T-helper 2 cell (primary cell): ENCODE results near the gene NCOA7.
"Not testable (repeated sequence)": the region's sequence is repeated elsewhere in the genome, so short reads cannot be mapped to it uniquely, and the experiment has no call there.

Experiments used
- DNase-seq, 5 experiments: peaks; one replicate each; pipeline versions ENCODE4 v3.0.0 to v3.0.0-alpha.2; 2012 to 2022

The NCOA7 gene

DNA sequence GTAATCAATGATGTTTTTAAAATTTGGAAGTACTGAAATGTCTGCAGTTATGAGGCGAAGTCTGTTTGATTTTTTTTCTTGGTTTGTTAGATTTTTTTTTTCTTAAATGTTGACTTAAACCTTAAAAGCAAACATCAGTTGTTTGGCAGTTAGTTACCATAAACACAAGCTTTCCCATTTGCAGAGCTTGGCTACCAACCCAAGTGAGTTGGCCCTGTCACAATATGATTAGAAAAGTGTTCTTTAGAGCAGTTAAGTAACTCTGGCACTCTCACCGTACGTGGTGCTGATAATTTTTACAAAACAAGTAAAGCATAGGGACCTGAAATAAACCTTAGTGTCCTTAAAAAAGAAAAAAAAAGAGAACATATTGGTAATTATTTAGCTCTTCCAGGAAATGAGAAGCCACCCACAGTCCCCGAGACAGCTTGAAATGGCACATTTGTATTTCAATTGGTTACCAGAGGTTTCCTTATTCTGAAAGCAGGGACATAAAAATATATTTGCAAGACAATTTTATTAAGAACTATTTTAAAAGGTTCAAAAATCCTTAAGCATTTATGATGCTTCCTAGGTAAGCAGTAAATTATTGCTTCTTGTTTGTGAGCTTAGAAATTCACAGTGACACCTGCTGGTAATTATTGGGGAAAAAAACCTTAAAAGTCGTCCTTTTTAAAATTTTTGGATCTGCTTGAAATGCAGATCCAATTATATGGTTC is 37.4 kb upstream of the NCOA7 start:
- DNase-seq = peak in 2 of 5 experiments; percentile 10 to 26

DNA sequence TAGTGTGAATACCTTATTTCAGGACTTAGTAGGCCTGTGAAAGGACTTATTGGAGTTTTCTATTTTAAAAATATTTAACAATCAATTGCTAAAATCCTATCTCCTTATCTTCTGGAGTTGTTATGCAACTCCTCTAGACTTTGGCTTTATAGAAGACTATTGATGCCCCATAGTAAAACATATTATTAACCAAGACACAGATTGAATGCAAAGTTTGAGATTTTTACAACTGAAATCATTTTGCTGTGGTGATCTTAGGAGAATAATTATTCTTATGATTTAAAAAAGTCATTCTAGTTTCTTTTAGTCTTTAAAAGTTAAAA is 36.9 kb upstream of the NCOA7 start:
- no peak for DNase-seq

DNA sequence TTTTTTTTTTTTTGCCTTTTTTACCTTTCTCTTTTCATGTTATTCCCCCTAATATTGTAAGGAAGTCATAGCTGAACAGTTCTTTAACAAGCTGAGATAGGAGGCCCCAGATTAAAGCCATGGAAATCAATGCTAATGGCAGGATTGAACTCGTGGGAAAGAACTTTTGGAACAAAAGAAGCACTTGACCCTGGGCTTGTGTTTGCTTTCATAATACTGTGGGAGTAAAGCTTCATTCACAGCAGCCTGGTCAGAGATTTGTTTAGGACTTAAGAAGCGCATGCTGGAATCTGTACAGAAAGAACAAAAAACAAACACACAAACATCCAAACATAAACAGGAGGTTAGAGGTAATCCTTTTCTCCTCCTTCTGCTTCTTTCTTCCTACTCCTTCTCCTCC is 36.2 kb upstream of the NCOA7 start:
- no peak for DNase-seq

DNA sequence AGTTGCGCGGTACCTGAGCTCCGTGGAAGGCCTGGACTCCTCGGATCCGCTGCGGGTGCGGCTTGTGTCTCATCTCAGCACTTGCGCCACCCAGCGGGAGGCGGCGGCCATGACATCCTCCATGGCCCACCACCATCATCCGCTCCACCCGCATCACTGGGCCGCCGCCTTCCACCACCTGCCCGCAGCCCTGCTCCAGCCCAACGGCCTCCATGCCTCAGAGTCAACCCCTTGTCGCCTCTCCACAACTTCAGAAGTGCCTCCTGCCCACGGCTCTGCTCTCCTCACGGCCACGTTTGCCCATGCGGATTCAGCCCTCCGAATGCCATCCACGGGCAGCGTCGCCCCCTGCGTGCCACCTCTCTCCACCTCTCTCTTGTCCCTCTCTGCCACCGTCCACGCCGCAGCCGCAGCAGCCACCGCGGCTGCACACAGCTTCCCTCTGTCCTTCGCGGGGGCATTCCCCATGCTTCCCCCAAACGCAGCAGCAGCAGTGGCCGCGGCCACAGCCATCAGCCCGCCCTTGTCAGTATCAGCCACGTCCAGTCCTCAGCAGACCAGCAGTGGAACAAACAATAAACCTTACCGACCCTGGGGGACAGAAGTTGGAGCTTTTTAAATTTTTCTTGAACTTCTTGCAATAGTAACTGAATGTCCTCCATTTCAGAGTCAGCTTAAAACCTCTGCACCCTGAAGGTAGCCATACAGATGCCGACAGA is 31.4 kb upstream of the NCOA7 start:
- no peak for DNase-seq

DNA sequence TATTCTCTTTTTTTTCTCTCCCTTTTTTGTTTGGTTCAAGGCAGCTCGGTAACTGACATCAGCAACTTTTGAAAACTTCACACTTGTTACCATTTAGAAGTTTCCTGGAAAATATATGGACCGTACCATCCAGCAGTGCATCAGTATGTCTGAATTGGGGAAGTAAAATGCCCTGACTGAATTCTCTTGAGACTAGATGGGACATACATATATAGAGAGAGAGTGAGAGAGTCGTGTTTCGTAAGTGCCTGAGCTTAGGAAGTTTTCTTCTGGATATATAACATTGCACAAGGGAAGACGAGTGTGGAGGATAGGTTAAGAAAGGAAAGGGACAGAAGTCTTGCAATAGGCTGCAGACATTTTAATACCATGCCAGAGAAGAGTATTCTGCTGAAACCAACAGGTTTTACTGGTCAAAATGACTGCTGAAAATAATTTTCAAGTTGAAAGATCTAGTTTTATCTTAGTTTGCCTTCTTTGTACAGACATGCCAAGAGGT is 30.8 kb upstream of the NCOA7 start:
- DNase-seq = no peak

DNA sequence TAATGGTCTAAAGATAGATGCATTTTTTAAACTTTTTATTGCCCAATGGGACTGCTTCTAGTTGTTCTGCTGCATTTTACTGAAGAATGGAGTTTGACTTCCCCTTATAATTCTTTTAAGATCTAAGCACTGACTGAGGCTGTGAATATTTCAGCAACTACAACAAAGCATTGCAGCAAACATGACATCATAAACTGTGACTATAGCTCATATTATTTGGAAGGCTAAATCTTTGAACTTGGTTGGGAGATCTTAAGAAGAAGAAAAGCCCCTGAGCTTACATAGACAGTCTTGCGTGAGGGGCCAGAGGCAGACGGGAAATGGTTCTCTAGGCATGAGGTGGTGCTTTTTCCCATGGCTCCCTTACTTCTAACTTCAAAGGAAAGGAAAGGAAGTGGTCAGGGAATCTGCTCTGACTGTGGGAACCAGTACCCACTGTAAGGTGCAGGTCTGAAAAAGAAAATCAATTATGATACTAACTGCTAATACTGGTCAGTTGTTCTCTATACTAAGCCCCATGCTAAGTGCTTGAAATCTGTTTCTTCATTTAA is 26.6 kb upstream of the NCOA7 start:
- DNase-seq = no peak

DNA sequence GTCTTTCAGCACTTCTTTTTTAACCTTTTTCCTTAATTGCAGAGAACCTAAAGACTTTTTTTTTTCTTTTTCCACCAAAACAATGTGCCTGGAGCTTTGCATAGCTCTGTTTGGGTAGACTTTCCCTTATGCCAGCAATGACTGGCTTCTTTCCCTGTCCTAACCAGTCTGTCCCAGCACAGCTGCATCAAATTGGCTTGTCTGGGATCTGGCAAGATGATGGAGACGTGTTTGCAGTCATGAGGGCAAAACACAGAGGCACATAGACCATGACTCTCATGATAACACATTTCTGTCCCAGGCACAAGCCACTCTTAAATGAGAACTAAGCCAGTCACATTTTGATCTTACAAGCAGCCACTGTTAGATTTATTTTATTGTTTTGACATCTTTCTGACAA is 24.8 kb upstream of the NCOA7 start:
- no peak for DNase-seq

DNA sequence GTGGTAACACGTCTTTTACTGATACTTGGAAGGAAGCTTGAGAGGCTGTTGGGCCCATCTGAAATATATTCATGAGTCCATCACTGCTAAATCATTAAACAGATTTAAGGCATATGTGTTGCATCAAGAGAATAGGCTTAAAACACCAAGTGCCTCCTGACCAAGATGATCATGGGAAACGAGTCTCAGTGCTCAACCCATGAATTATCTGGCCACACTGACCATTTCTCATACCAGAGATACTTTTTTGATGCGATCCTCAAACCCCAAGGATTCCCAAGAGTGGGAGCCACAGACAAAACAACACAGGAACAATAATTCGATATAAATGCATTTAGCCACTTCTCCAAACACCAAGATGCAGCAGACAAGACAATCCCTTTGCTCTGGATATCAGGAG is 24.1 kb upstream of the NCOA7 start:
- DNase-seq = no peak

DNA sequence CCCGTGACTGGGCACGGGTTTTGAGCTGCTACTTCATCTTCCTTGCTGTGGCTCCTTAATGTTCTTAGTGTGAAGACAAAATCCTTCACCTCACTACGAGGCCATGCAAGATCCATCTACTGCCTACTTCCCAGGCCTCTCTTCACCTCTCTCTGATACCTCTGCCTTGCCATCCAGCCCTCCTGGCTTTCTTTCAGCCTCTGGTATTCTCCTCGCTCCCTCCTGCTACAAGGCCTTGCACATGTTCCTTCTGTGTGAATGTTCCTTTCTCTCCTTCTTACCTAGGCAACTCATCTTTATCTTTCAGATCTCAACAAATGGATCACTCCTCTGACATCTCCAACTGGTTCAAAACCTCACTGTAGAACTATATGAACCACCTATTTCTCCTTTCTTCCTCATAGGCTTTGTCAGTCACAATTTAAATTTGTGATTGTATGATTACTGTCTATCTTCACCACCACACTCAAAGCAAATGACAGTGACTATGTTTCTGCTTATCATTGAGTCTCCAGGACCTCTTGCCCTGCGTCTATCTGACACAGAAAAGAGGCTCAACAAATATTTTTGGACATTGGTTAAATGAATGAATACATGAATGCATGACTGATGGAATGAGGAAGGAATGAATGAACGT is 21.5 kb upstream of the NCOA7 start:
- no peak for DNase-seq

DNA sequence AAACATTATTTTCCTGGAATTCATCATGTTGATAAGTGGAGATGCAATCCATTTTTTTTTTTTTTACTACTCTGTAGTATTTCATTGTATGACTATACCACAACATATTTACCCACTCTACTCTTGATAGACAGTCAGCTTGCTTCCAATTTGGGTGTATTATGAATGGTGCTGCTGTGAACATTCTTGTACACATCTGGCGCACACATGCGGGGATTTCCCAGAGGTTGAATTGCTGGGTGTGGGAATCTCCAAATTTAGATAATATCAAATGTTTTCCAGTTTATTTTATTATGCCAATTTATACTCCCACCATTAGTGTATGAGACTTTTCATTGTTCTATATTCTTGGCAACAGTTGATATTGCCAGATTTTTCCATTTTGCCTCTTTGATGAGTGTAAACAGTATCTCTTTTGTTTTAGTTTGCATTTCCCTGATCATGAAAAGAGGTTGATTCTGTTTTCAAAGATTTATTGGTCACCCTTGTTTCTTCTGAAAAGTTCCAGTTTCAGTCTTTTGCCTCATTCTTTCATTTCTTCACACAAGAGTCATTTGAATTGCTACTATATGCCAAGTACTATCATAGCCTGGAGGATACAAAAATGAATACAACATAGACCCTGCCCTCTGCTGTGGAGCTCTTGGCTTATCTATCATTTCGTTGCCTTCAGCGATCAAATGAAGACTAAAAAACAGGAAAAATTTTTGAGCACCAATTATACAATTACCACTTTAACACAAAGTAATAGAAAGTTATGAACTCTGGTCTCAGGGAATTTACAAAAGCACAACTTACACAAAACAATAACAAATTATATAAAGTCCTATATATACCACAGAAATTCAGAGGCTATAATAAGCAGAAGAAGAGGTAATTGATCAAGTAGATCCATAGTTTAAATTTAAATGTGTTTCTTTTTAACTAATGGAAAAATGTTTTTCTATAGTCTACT is 17.1 kb upstream of the NCOA7 start:
- no peak for DNase-seq

DNA sequence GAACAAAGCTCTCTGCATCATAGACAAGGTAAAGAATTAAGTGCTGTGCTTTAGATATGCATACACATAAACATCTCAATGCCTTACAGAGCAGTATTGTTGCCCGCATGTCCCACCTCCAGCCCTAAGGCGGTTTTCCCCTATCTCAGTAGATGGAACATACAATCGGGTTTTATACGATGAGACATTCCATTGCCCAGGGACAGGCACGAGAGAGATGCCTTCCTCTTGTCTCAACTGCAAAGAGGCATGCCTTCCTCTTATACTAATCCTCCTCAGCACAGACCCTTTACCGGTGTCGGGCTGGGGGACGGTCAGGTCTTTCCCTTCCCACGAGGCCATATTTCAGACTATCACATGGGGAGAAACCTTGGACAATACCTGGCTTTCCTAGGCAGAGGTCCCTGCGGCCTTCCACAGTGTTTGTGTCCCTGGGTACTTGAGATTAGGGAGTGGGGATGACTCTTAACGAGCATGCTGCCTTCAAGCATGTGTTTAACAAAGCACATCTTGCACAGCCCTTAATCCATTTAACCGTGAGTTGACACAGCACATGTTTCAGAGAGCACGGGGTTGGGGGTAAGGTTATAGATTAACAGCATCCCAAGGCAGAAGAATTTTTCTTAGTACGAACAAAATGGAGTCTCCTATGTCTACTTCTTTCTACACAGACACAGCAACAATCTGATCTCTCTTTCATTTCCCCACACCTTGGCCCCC is 14.5 kb upstream of the NCOA7 start:
- not testable (repeated sequence) for DNase-seq

DNA sequence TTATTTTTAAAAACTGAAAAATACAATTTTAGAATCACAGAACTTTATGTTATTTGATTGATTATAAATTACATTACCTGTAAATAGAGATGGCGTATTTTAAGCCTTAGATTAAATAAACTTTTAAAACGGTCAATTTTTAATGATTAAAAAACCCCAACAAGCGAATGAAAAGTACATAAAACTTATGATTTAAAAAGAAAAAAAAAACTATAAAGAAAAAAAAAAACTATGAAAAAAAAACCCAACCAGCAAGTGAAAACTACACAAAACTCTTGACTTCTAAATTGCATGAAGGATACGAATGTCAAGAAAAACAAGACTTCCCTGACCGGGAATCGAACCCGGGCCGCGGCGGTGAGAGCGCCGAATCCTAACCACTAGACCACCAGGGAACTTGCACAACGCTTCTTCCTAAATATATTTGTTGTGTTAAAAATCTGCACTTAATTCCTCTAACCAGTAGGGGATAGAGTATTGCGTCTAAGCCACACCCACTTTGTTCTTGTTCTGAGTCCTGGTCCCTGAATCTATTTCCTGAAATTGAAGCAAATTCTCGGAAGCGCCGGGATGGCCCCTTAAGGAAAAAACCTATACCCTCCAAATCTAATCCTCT is 10.7 kb upstream of the NCOA7 start:
- DNase-seq = peak; percentile 68 to 91 (median 77)

DNA sequence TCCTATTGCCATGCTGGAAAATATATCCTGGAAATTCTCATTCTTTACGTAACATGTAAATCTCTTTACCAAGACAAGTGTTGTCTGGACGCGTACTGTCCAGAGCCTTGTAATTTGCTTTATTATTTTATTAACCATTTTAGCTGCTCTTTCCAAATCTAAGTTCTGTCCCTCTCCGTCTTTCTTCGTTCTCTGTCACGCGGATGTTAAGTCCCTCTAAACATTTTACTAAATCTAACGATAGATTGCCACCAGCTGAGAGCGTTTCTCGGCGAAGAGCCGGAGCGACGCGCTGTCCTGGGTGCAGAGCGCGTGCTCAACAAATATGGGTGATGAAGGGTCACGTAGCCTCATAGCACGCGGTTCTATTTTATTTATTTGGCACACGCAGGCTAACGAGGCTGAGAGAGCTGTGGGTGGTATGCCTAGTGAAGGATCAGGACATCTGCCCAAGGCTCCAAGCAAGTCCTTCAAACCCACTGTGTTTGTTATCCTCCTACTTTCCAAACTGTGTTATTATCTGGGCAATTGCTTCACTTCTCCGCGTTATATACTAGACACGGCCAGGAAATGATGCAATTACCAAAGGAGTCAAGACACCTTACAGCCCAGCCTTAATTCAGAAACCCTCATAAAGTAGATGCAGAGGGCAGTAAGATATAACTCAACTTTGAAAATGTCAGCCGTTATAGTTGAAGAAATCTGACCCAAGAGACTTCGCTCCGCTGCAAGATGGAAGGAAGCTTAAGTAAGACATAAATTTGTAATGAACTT is 10.0 kb upstream of the NCOA7 start:
- peak in 4 of 5 experiments; percentile 33 to 89 (median 51) for DNase-seq

DNA sequence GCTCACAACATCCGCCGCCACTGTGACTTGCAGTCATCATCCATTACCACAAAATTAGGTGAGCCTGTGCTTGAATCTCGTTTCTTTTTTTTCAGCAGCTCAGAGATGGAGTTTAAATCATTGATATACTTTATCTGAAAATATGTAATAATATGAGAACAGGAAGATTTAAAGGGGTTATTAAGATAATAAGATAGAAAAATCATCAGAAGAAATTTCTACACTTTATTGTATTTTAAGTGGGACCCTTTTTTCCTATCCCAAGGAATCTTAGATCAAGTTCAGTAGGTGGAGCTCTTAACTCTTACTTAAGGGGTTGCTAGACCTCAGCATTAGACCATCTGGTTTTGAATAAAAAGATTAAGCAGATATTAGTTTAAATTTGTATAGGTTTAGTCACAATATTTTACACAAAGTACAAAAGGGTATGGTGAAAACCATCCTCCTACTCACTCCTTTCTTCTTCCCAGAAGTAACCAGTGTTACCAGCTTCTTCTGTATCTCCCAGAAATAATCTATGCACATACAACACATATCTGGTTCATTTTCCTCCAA is 9.4 kb upstream of the NCOA7 start:
- peak in 1 of 5 experiments; percentile 44 for DNase-seq

DNA sequence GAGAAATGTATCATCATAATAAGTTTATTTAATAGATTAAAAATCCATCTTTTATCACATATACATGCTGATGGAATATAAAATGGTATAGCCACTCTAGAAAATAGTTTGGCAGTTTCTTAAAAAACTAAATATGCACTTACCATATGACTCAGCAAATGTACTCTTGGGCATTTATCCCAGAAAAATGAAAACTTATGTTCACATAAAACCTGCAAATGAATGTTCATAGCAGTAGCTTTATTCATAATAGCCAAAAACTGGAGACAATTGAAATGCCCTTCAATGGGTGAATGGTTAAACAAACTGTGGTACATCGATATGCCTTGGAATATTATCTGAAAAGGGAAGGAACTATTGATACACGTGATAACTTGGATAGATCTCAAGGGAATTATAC is 6.4 kb upstream of the NCOA7 start:
- no peak for DNase-seq

DNA sequence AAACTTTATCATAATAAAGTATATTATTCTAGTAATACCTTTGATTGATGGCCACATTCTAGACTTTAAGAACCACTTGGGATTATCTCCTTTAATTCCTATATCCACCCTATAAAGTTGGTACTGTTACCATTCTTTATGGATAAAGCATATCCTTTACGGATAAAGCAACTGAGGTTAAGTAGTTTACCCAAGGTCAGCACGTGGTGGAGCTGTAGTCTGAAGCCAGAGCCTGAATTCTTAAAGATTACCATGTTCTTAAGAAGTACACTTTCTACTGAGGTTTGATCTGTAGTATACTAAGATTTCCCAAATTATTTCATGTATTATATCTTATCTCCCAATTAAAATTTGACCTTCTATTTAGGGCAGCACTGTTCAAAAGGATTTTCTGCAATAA is 3.0 kb upstream of the NCOA7 start:
- DNase-seq = peak in 1 of 5 experiments; percentile 30

DNA sequence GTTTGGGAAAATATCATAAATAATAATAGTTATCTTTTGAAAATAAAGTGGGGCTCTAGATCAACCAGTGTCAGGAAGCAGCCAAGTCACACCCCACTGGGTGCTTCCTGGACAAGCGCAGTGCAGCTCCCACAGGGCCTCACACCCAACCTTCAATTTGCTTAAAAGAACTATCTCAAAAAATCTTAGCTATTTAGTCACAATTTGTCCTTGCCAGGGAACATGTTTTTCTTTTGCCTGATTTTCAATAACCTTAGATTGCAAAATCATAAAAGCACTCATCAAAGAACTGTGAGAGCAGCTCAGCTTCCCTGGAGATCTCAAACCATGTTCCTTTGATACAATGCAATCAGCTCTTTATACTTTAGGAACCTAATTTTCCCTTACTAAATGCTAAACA is 1.6 kb upstream of the NCOA7 start:
- peak in 1 of 5 experiments; percentile 43 for DNase-seq

DNA sequence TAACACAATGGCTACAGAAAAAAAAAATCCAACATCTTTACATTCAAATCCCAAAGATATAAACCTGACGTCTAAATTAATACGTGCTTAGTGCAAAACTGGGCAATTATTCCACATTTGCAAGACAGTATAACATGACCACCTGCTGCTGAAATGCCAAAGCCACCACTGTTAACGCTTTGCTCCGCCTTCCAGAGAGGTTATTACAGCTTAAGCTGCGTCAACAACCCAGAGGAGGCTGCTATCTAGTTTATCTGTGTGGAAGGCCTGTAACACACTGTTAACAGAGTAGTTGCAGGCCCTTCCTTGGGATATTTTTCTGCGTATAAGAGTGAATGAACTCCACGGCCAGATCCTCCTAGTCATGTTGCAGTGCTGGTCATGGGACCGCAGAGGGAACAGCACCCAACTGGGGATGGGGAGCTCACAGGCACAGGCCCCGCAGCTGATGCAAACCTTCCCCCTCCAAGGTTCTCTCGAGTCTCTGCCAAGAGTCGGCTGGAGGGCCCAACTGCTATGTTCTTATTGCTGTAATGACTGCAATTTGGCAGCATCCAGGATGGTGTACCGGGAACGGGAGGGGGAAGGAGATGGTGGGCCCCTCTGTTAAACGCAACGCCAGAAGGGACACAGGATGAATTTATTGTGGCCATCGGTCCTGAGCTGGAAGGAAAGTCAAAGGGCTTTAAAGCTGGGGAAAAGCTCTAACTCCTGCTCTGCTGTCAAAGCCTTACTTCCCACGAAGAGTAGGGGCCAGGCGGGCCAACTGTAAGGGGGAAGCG is 993 bp upstream of the NCOA7 start:
- peak in 3 of 5 experiments; percentile 12 to 91 (median 13) for DNase-seq

DNA sequence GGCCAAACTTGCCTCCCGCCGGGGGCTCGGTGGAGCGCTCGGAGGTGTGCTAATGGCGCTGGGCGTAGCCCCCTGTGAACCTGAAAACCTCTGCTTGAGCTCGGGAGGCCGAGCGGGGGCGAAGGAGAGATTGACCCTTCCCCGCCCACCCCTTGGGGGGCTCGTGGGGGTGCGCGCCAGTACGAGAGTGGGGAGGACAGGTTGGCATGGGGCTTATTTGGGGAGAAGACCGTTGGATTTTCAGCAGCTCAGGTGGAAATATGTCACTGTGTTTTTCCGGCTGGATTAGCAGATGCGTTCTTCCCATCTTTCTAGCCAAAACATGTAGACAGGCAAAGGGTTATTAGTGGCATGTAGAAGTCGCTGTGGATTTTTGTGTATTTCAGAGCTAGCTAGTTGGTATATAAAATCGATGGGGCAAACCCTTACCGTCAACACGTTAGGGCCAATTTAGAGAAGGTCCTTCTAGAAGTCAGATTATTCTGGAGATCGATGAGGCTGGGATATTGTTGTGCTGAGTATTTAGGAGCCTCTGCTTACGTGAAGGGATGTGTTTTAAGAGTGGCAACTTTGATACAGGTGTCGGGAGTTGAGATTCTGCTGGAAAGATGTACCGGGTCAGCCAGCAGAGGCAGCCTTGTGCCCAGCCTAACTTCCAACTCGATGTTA is 525 bp downstream of the NCOA7 start:
- peak in 4 of 5 experiments; percentile 26 to 83 (median 32) for DNase-seq
